GM12873 (cell line): Measurements from ENCODE around the gene CHD5.

Experiments used
- CTCF ChIP-seq: IDR thresholded peaks from 2 replicates; pipeline ENCODE4 v1.5.1; 2012; ENCODE audit warnings: low read depth, mild to moderate bottlenecking, moderate library complexity, low read length, control low read depth; ENCODE audit not compliant: insufficient read depth; ENCODE audit errors: missing control alignments

Gene CHD5

GRCh38 chr1:6207921-6208320 lies 27.8 kb upstream of the CHD5 start:
- no peak for TF ChIP-seq CTCF

GRCh38 chr1:6207075-6207885 lies 27.2 kb upstream of the CHD5 start:
- TF ChIP-seq CTCF, result no peak

- TF ChIP-seq CTCF, result no peak
Observed at GRCh38 chr1:6206520-6206855, 26.4 kb upstream of the CHD5 start.

GRCh38 chr1:6205849-6206519 lies 25.9 kb upstream of the CHD5 start, which contains the start of gene RNF207:
TSS of gene RNF207 (plus strand) at chr1:6206119. CDS start at chr1:6206536, 417 bp downstream.
- peak; percentile 1 for TF ChIP-seq CTCF

- TF ChIP-seq CTCF, result no peak
Observed at GRCh38 chr1:6202256-6202655, 22.1 kb upstream of the CHD5 start.

- TF ChIP-seq CTCF, result no peak
Observed at GRCh38 chr1:6200188-6200809, 20.2 kb upstream of the CHD5 start.

- TF ChIP-seq CTCF, result no peak
Observed at GRCh38 chr1:6199298-6200187, 19.4 kb upstream of the CHD5 start, which contains the start of gene RPL22. TSS of gene RPL22 (minus strand) at chr1:6199595. CDS start at chr1:6199573, 22 bp downstream.
